A673 (cell line): ENCODE results near the gene PMM2. TPM values are rescaled to one million over a fixed set of nuclear protein-coding genes. Genes with fewer than 3 reads are reported as not detected.

Source experiments
- BruUV-seq: library from RNA; stranded (reverse); fragments of 400-500 nt; replicated peaks from 2 replicates; lab custom pipeline; 2021; lab: Mats Ljungman, UMichigan
- CTCF ChIA-PET: fragments of 300-600 bp; sonication (Branson Sonifier 250); formaldehyde crosslinking; loops from one replicate; lab custom pipeline; 2022; ENCODE audit warnings: antibody characterized with exemption; lab: Charles Lee
- POLR2A ChIA-PET: fragments of 300-600 bp; sonication (Branson Sonifier 250); formaldehyde crosslinking; loops from one replicate; lab custom pipeline; 2022; ENCODE audit warnings: antibody characterized with exemption; ENCODE audit not compliant: low non-redundant PET; lab: Charles Lee
- DNase-seq: peaks from one replicate; pipeline ENCODE4 v3.0.0-alpha.2; 2015; ENCODE audit warnings: low spot score
- H3K27ac ChIP-seq: fragments of 200-600 bp; sonication (generic); 2 replicates; pipeline ENCODE4 v1.5.1; 2016; ENCODE audit warnings: mixed run types, low read depth, mild to moderate bottlenecking, mixed read lengths, antibody characterized with exemption, low read length; ENCODE audit not compliant: poor library complexity, severe bottlenecking
- H3K27me3 ChIP-seq: fragments of 200-600 bp; sonication (generic); replicated peaks from 2 replicates; pipeline ENCODE4 v1.6.1; 2017; ENCODE audit warnings: mixed run types, low read depth, mild to moderate bottlenecking, mixed read lengths, antibody characterized with exemption, low read length; ENCODE audit not compliant: insufficient read depth, poor library complexity
- H3K36me3 ChIP-seq: fragments of 200-600 bp; sonication (generic); 2 replicates; pipeline ENCODE4 v1.6.1; 2016; ENCODE audit warnings: mixed run types, mild to moderate bottlenecking, mixed read lengths, antibody characterized with exemption, low read length; ENCODE audit not compliant: insufficient read depth, poor library complexity, severe bottlenecking
- H3K4me1 ChIP-seq: fragments of 200-600 bp; sonication (generic); 2 replicates; pipeline ENCODE4 v1.6.1; 2017; ENCODE audit warnings: mixed run types, mild to moderate bottlenecking, mixed read lengths, antibody characterized with exemption, low read length; ENCODE audit not compliant: insufficient read depth, poor library complexity, severe bottlenecking
- H3K4me3 ChIP-seq: fragments of 200-600 bp; sonication (generic); 2 replicates; pipeline ENCODE4 v1.5.1; 2016; ENCODE audit warnings: low read depth, mixed run types, mild to moderate bottlenecking, mixed read lengths, low read length; ENCODE audit not compliant: poor library complexity, severe bottlenecking
- H3K9me3 ChIP-seq: fragments of 200-600 bp; sonication (generic); 2 replicates; pipeline ENCODE4 v1.6.1; 2016; ENCODE audit warnings: mixed run types, low read depth, mild to moderate bottlenecking, mixed read lengths, antibody characterized with exemption, low read length; ENCODE audit not compliant: poor library complexity, severe bottlenecking
- CTCF ChIP-seq: fragments of 300-800, 200-600 bp; sonication (generic); conservative IDR thresholded peaks from 2 replicates; pipeline ENCODE4 v1.5.1; 2017; ENCODE audit warnings: low read depth, mild to moderate bottlenecking, antibody characterized with exemption, low read length, moderate library complexity, mixed read lengths
- EZH2 ChIP-seq: fragments of 200-600 bp; sonication (generic); IDR thresholded peaks from 2 replicates; pipeline ENCODE4 v1.6.1; 2017; ENCODE audit warnings: borderline replicate concordance, low read depth, mild to moderate bottlenecking, mixed read lengths, antibody characterized with exemption, low read length; ENCODE audit not compliant: poor library complexity, severe bottlenecking
- intact Hi-C: fragments of 100-400 bp; cut with micrococcal nuclease; formaldehyde crosslinking; loops from one replicate; pipeline ENCODE4 v1.10.0; 2022; ENCODE audit not compliant: unreplicated experiment
- total RNA-seq: library from RNA; stranded (reverse); gene quantifications from 2 replicates; pipeline ENCODE4 v1.2.3, GENCODE V29; 2021

PMM2 gene
- total RNA-seq, 1 experiment from 2014 or later, result 54.8 TPM

DNA sequence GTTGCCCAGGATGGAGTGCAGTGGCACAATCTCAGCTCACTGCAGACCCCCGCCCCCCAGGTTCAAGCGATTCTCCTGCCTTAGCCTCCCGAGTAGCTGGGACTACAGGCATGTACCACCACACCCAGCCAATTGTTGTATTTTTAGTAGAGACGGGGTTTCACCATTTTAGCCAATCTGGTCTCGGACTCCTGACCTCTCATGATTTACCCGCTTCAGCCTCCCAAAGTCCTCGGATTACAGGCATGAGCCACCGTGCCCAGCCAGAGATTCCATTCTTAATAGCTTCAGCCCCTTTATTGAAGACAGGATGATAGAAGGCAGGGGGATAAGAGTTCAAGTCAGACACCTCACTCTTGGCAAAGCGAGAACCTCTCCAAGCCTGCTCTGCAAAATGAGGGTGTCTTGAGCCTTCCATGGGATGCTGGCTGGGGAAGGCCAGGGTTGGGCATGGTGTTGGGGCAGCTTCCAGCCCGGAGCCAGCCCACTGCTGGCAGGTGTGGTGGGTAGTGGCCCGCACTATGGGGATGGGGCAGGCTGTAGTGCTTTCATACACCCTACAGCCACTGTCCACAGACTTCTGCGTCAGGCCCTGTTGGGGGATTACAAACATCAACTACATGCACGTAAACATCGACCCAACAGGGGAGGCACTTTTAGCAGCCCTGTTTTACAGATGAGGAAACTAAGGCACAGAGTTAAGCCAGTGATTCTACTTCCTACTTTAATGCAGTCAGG lies 67.7 kb downstream of the PMM2 start:
- intact Hi-C loops, result loop anchor here (5.0 kb wide), 2 partner anchors 68 to 203 kb away; partner anchors contain the start of genes PMM2 and TMEM186
- TSS peak; percentile 7 for BruUV-seq
- Histone ChIP-seq H3K9me3 (no peaks in the 10 kb centered on the region), H3K4me3 (peak overlapping the region; percentile 90), H3K27ac (peak overlapping the region; percentile 96), H3K4me1 (peaks cover 42% of the 10 kb centered on the region), H3K36me3 (peaks cover 27% of the 10 kb centered on the region), H3K27me3 (no peaks in the 10 kb centered on the region)
- CTCF ChIA-PET, result interaction anchor here (1.0 kb wide), 1 partner anchor 11 kb away, joined by 3 read pairs; no protein-coding TSS in a partner anchor
- POLR2A ChIA-PET, result no interaction called here
- no peak for TF ChIP-seq CTCF
- TF ChIP-seq EZH2, result no peak
- DNase-seq, result no peak

DNA sequence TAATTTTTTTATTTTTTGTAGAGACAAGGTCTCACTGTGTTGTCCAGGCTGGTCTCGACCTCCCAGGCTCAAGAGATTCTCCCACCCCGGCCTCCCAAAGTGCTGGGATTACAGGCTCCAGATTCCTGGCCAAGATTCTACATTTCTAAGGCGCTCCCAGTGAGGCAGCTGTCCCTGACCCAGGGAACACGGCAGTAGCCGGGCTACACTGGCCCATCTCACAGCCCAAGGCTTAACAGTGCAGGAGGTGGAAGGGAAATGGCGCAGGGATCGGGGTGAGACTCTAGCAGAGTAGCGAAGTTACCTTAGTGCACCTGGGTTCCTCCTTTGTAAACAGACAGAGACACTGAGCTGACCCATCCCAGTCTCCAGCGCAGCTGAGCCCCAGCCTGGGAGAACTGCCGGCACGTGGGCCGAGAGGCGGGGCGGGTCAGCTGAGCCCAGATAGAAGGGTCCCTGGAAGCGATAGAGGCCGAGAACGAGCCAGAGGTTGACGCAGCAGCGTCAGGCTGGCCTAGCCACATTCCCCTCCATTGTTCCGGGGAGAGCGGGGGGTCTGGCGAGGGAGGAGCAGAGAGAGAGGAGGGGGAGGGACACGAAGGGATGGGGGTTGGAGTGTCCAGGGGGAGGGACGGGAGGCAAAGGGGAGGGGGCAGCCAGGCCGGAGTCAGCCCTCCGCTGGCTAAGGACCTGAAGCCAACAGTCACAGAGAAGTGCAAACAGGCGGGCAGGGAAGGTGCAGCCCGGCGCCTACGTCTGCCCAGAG lies 68.7 kb downstream of the PMM2 start:
- peak overlapping the region; percentile 96 for H3K27ac ChIP-seq
- peak; percentile 54 for DNase-seq
- CTCF ChIA-PET, result interaction anchor here (1.0 kb wide), 1 partner anchor 12 kb away, joined by 3 read pairs; no protein-coding TSS in a partner anchor
- TF ChIP-seq EZH2 (no peak), CTCF (no peak)
- POLR2A ChIA-PET, result interaction anchor here (0.6 kb wide), 1 partner anchor 66 kb away, joined by 3 read pairs; no protein-coding TSS in a partner anchor
- no peaks in the 10 kb centered on the region for H3K9me3 ChIP-seq
- H3K36me3 ChIP-seq, result peaks cover 23% of the 10 kb centered on the region
- BruUV-seq, result no TSS peak
- no peaks in the 10 kb centered on the region for H3K27me3 ChIP-seq
- intact Hi-C loops, result loop anchor here (5.0 kb wide), 2 partner anchors 69 to 204 kb away; partner anchors contain the start of genes PMM2 and TMEM186
- peaks cover 51% of the 10 kb centered on the region for H3K4me1 ChIP-seq
- peak overlapping the region; percentile 90 for H3K4me3 ChIP-seq

DNA sequence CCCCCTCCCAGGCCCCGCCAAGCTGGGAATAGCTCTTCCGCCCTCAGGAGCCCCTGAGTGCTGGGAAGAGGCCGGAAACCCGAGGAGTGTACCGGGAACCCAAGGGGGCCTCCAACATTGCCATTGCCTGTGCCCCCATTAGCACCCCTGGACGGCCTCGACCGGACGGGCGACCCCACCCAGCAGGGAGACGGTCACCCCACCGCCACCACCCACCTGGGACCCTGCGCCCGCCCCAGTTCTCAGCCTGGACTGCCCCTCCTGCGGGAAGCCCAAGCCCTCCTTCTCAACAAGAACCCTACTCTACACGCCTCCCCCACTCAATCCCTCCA lies 69.2 kb downstream of the PMM2 start:
- intact Hi-C loops, result loop anchor here (5.0 kb wide), 2 partner anchors 70 to 205 kb away; partner anchors contain the start of genes PMM2 and TMEM186
- no peak for TF ChIP-seq EZH2
- TF ChIP-seq CTCF, result no peak
- H3K27me3 ChIP-seq, result no peaks in the 10 kb centered on the region
- peak overlapping the region; percentile 96 for H3K27ac ChIP-seq
- no peaks in the 10 kb centered on the region for H3K9me3 ChIP-seq
- no TSS peak for BruUV-seq
- H3K4me1 ChIP-seq, result peaks cover 54% of the 10 kb centered on the region
- H3K4me3 ChIP-seq, result peak overlapping the region; percentile 90
- peaks cover 23% of the 10 kb centered on the region for H3K36me3 ChIP-seq
- ChIA-PET POLR2A (no interaction called here), CTCF (no interaction called here)
- DNase-seq, result no peak
